WERI-Rb-1 (cell line): ENCODE measurements around the gene ANGPTL8.

Experiments
- DNase-seq: peaks from one replicate; pipeline ENCODE4 v3.0.0-alpha.2; 2020
- H3K27ac ChIP-seq: fragments of 250-450 bp; sonication (Bioruptor Pico); 2 replicates; pipeline ENCODE4 v1.5.1; 2020; ENCODE audit warnings: mild to moderate bottlenecking, moderate library complexity
- H3K27me3 ChIP-seq: fragments of 250-450 bp; sonication (Bioruptor Pico); 2 replicates; pipeline ENCODE4 v1.5.1; 2021; ENCODE audit warnings: mild to moderate bottlenecking, low read depth, moderate library complexity; ENCODE audit not compliant: insufficient read depth, severe bottlenecking
- H3K36me3 ChIP-seq: fragments of 250-450 bp; sonication (Bioruptor Pico); 2 replicates; pipeline ENCODE4 v1.5.1; 2020; ENCODE audit warnings: mild to moderate bottlenecking, moderate library complexity
- H3K4me3 ChIP-seq: 2 replicates; pipeline ENCODE4 v1.5.1; 2011; ENCODE audit warnings: low read depth, mild to moderate bottlenecking, control low read depth, low read length
- H3K9me3 ChIP-seq: fragments of 250-450 bp; sonication (Bioruptor Pico); 2 replicates; pipeline ENCODE4 v1.5.1; 2021; ENCODE audit warnings: mild to moderate bottlenecking, moderate library complexity; ENCODE audit not compliant: severe bottlenecking
- TF ChIP-seq, protein P1 (sequence below): IDR thresholded peaks from 2 replicates; pipeline ENCODE4 v1.5.1; 2011; ENCODE audit warnings: low read depth, mild to moderate bottlenecking, control low read depth, inconsistent platforms, low read length

The ANGPTL8 gene

GRCh38 chr19:11261971-11262839 is 22.8 kb downstream of the ANGPTL8 start, which contains the start of gene DOCK6:
Gene DOCK6, minus strand, starts transcription at chr19:11262524. Its CDS starts 84 bp downstream, at chr19:11262440.
- Histone ChIP-seq H3K9me3 (no peaks in the 10 kb centered on the region), H3K27me3 (no peaks in the 10 kb centered on the region), H3K27ac (peak within 1 kb of the TSS; percentile 40; the same call in 1 of the 2 replicates), H3K4me3 (peak within 1 kb of the TSS; percentile 69), H3K36me3 (no peaks in the 10 kb centered on the region)
- TF ChIP-seq, protein P1, sequence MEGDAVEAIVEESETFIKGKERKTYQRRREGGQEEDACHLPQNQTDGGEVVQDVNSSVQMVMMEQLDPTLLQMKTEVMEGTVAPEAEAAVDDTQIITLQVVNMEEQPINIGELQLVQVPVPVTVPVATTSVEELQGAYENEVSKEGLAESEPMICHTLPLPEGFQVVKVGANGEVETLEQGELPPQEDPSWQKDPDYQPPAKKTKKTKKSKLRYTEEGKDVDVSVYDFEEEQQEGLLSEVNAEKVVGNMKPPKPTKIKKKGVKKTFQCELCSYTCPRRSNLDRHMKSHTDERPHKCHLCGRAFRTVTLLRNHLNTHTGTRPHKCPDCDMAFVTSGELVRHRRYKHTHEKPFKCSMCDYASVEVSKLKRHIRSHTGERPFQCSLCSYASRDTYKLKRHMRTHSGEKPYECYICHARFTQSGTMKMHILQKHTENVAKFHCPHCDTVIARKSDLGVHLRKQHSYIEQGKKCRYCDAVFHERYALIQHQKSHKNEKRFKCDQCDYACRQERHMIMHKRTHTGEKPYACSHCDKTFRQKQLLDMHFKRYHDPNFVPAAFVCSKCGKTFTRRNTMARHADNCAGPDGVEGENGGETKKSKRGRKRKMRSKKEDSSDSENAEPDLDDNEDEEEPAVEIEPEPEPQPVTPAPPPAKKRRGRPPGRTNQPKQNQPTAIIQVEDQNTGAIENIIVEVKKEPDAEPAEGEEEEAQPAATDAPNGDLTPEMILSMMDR: peak; percentile 51
- peak; percentile 32 for DNase-seq

- H3K4me3 ChIP-seq: no peak overlapping the region
- H3K27me3 ChIP-seq: no peaks in the 10 kb centered on the region
- H3K36me3 ChIP-seq: no peaks in the 10 kb centered on the region
- H3K9me3 ChIP-seq: no peaks in the 10 kb centered on the region
- no peak for DNase-seq
- no peak overlapping the region for H3K27ac ChIP-seq
- TF ChIP-seq, protein P1: no peak
Observed at GRCh38 chr19:11263726-11264125, 24.3 kb downstream of the ANGPTL8 start.

DNA sequence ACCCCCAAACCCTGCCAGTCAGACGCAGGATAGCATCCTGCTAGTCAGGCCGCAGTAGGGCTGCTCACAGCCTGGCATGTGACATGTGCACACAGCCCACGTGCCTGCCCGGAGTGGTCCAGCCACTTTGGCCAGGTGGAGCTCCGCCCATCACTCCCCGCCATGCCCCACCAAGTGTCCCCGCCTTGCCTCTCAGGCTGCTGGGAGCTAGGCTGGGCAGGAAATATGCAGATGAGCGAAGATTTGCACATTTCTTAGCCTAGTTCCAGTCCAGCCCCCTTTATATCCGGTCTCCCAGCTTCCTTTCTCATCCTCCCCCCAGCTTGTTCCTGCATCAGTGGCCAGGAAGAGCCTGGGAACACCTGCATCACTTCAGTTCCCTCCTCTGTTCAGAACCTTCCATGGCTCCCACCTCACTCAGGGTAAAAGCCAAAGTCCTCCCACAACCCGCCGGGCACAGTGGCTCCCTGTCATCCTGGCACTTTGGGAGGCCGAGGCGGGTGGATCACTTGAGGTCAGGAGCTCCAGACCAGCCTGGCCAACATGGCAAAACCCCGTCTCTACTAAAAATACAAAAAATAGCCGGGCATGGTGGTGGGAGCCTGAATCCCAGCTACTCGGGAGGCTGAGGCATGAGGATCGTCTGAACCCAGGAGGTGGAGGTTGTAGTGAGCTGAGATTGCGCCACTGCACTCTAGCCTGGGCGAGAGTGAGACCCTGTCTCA is 25.2 kb downstream of the ANGPTL8 start:
- no peaks in the 10 kb centered on the region for H3K36me3 ChIP-seq
- H3K27me3 ChIP-seq: no peaks in the 10 kb centered on the region
- no peak for DNase-seq
- no peak overlapping the region for H3K27ac ChIP-seq
- TF ChIP-seq, protein P1: no peak
- H3K4me3 ChIP-seq: no peak overlapping the region
- no peaks in the 10 kb centered on the region for H3K9me3 ChIP-seq

DNA sequence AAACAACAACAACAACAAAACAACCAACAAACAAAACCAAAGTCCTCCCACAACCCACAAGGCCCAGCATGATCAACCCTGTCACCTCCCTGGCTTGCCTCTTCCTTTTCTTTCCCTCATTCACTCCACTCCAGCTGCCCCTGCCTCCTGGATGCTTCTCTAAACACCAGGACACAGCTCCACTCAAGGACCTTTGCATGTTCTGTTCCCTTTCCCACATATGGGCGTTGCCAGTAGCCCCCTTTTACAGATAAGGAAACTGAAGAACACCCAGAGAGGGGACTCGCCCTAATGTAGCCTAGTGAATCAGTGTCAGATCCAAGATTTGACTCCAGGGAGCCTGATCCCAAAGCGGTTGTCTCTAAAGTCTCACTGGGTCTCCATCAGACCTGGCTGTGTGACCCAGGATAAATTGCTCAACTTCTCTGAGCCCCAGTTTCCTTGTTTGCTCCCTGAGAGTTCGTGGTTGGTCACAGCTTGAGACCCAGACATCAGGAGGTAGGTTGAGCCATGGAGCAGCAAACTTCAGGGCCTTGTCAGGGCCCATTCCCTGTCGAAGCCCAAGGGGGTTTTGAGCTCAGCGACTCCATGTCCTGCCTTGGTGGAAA is 25.9 kb downstream of the ANGPTL8 start:
- H3K4me3 ChIP-seq: no peak overlapping the region
- TF ChIP-seq, protein P1: no peak
- H3K27me3 ChIP-seq: no peaks in the 10 kb centered on the region
- no peak for DNase-seq
- H3K9me3 ChIP-seq: no peaks in the 10 kb centered on the region
- no peak overlapping the region for H3K27ac ChIP-seq
- no peaks in the 10 kb centered on the region for H3K36me3 ChIP-seq

DNA sequence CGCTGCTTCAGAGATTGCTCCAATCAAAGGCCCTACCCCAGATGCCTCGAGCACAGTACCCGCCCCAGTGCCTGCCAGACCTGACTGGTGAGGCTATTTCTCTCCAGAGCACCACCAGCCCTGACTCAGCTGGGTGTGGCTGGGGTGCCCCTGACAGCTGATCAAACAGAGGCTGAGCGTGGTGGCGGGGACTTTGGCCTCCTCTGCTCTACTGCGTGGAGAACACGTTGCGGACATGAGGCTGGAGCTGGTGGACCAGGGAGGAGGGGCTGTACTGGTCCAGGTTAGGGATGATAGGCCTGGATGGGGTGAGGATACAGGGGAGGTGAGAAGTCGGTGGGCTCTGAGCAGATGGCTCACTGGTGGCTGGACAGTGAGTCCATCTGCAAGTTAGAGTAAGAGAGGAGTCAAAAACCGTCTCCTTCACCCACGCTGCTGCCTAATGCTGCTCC is 26.4 kb downstream of the ANGPTL8 start:
- no peaks in the 10 kb centered on the region for H3K27me3 ChIP-seq
- TF ChIP-seq, protein P1: no peak
- no peak for DNase-seq
- no peak overlapping the region for H3K27ac ChIP-seq
- no peaks in the 10 kb centered on the region for H3K36me3 ChIP-seq
- no peaks in the 10 kb centered on the region for H3K9me3 ChIP-seq
- no peak overlapping the region for H3K4me3 ChIP-seq
